DOHH2 (cell line): ENCODE data around the gene GAB2.

Experiments
- H3F3A ChIP-seq: fragments of 200-600 bp; sonication (generic), shearing (Covaris generic); 2 replicates; pipeline ENCODE4 v1.6.0; 2016; ENCODE audit warnings: antibody characterized with exemption, mild to moderate bottlenecking; ENCODE audit not compliant: control insufficient read depth, insufficient read depth
- H3K27ac ChIP-seq: fragments of 200-600 bp; sonication (generic); 2 replicates; pipeline ENCODE4 v1.5.1; 2014; ENCODE audit warnings: low read depth, mild to moderate bottlenecking, low read length, moderate library complexity
- H3K27me3 ChIP-seq: fragments of 200-600 bp; sonication (generic); 2 replicates; pipeline ENCODE4 v1.6.1; 2014; ENCODE audit warnings: mild to moderate bottlenecking, low read length, mixed read lengths; ENCODE audit not compliant: control insufficient read depth
- H3K36me3 ChIP-seq: fragments of 200-600 bp; sonication (generic); 2 replicates; pipeline ENCODE4 v1.6.1; 2014; ENCODE audit warnings: mild to moderate bottlenecking, low read length, moderate library complexity, mixed read lengths; ENCODE audit not compliant: control insufficient read depth
- H3K4me1 ChIP-seq: fragments of 200-600 bp; sonication (generic); 2 replicates; pipeline ENCODE4 v1.6.1; 2014; ENCODE audit warnings: mild to moderate bottlenecking, low read length, mixed read lengths; ENCODE audit not compliant: control insufficient read depth
- H3K4me2 ChIP-seq: fragments of 200-600 bp; sonication (generic); 2 replicates; pipeline ENCODE4 v1.6.0; 2014; ENCODE audit warnings: mild to moderate bottlenecking, low read length, moderate library complexity
- H3K4me3 ChIP-seq: fragments of 200-600 bp; sonication (generic); 2 replicates; pipeline ENCODE4 v1.5.1; 2014; ENCODE audit warnings: mild to moderate bottlenecking, low read length, mixed read lengths
- H3K79me2 ChIP-seq: fragments of 200-600 bp; sonication (generic); 2 replicates; pipeline ENCODE4 v1.6.1; 2014; ENCODE audit warnings: mild to moderate bottlenecking, low read length, mixed read lengths; ENCODE audit not compliant: control insufficient read depth
- H3K9me2 ChIP-seq: fragments of 200-600 bp; sonication (generic); replicated peaks from 2 replicates; pipeline ENCODE4 v1.6.1; 2014; ENCODE audit warnings: mild to moderate bottlenecking, low read length, mixed read lengths; ENCODE audit not compliant: control insufficient read depth
- H3K9me3 ChIP-seq: fragments of 200-600 bp; sonication (generic); 2 replicates; pipeline ENCODE4 v1.6.1; 2014; ENCODE audit warnings: antibody characterized with exemption, low read length, mixed read lengths; ENCODE audit not compliant: control insufficient read depth, insufficient read depth
- H4K20me1 ChIP-seq: fragments of 200-600 bp; sonication (generic); 2 replicates; pipeline ENCODE4 v1.6.0; 2014; ENCODE audit warnings: low read depth, mild to moderate bottlenecking, antibody characterized with exemption, low read length, moderate library complexity; ENCODE audit not compliant: control insufficient read depth, insufficient read depth
- CTCF ChIP-seq: fragments of 200-600 bp; sonication (generic); IDR thresholded peaks from one replicate; pipeline ENCODE4 v1.5.1; 2014; ENCODE audit warnings: antibody characterized with exemption, mild to moderate bottlenecking, low read depth, low read length; ENCODE audit not compliant: poor library complexity, severe bottlenecking
- EZH2phosphoT487 ChIP-seq: fragments of 200-600 bp; sonication (generic); IDR thresholded peaks from 2 replicates; pipeline ENCODE4 v1.6.1; 2017; ENCODE audit warnings: borderline replicate concordance, mild to moderate bottlenecking, antibody characterized with exemption, low read length, moderate library complexity, mixed read lengths

GAB2 gene

GRCh38 chr11:78377625-78378418 lies 39.8 kb downstream of the GAB2 start:
- no peaks in the 10 kb centered on the region for H3K9me3 ChIP-seq
- peaks cover 12% of the 10 kb centered on the region for H3K27me3 ChIP-seq
- H3K36me3 ChIP-seq = no peaks in the 10 kb centered on the region
- H3K4me3 ChIP-seq = no peak overlapping the region
- H3K4me1 ChIP-seq = peaks cover 3% of the 10 kb centered on the region; the same call in 1 of the 2 replicates
- no peaks in the 10 kb centered on the region for H4K20me1 ChIP-seq
- H3K9me2 ChIP-seq = no peaks in the 10 kb centered on the region
- no peaks in the 10 kb centered on the region for H3K79me2 ChIP-seq
- H3K27ac ChIP-seq = no peak overlapping the region
- H3K4me2 ChIP-seq = no peak overlapping the region
- H3F3A ChIP-seq = no peaks in the 10 kb centered on the region
- TF ChIP-seq EZH2phosphoT487 = no peak
- no peak for TF ChIP-seq CTCF

GRCh38 chr11:78376858-78377257 lies 40.8 kb downstream of the GAB2 start:
- Histone ChIP-seq H3K9me3 (no peaks in the 10 kb centered on the region), H3F3A (no peaks in the 10 kb centered on the region), H4K20me1 (no peaks in the 10 kb centered on the region), H3K4me1 (peaks cover 3% of the 10 kb centered on the region; the same call in 1 of the 2 replicates), H3K36me3 (no peaks in the 10 kb centered on the region), H3K4me2 (no peak overlapping the region), H3K27ac (no peak overlapping the region), H3K27me3 (peaks cover 12% of the 10 kb centered on the region), H3K4me3 (no peak overlapping the region), H3K79me2 (no peaks in the 10 kb centered on the region), H3K9me2 (no peaks in the 10 kb centered on the region)
- TF ChIP-seq EZH2phosphoT487 = no peak
- no peak for TF ChIP-seq CTCF

- no peak overlapping the region for H3K4me3 ChIP-seq
- no peak overlapping the region for H3K4me2 ChIP-seq
- no peaks in the 10 kb centered on the region for H3F3A ChIP-seq
- no peak overlapping the region for H3K27ac ChIP-seq
- no peaks in the 10 kb centered on the region for H3K9me2 ChIP-seq
- peaks cover 3% of the 10 kb centered on the region; the same call in 1 of the 2 replicates for H3K4me1 ChIP-seq
- peaks cover 15% of the 10 kb centered on the region for H3K27me3 ChIP-seq
- H4K20me1 ChIP-seq = no peaks in the 10 kb centered on the region
- no peaks in the 10 kb centered on the region for H3K36me3 ChIP-seq
- H3K9me3 ChIP-seq = no peaks in the 10 kb centered on the region
- TF ChIP-seq EZH2phosphoT487 = no peak
- TF ChIP-seq CTCF = no peak
- no peaks in the 10 kb centered on the region for H3K79me2 ChIP-seq
These were observed 42.7 kb downstream of the GAB2 start for GRCh38 chr11:78374917-78375316.
